Hematopoietic multipotent progenitor cell treated with erythropoietin and hydrocortisone succinate and interleukin-3 and kit ligand, for 15 days (in vitro differentiated cells): ENCODE measurements around the gene TGFBI.

Experiments
- DNase-seq: peaks from one replicate; pipeline ENCODE4 v3.0.0-alpha.2; 2015; ENCODE audit warnings: low spot score

Gene TGFBI

GRCh38 chr5:136028782-136029742 is at the start of gene TGFBI:
TSS of gene TGFBI (plus strand) at chr5:136028988. CDS start at chr5:136029056, 68 bp downstream.
- no peak for DNase-seq

GRCh38 chr5:135978993-135979392 is 49.8 kb upstream of the TGFBI start:
- DNase-seq: no peak

GRCh38 chr5:135979510-135979909 is 49.3 kb upstream of the TGFBI start:
- no peak for DNase-seq

- DNase-seq: no peak
These were observed 48.2 kb upstream of the TGFBI start for GRCh38 chr5:135980620-135981019.

GRCh38 chr5:135985951-135986350 is 42.8 kb upstream of the TGFBI start:
- peak; percentile 21 for DNase-seq

GRCh38 chr5:135986401-135986800 is 42.4 kb upstream of the TGFBI start:
- DNase-seq: no peak

GRCh38 chr5:135986891-135987401 is 41.8 kb upstream of the TGFBI start:
- no peak for DNase-seq

- DNase-seq: no peak
These were observed 40.2 kb upstream of the TGFBI start for GRCh38 chr5:135988546-135988945.

GRCh38 chr5:135989686-135990085 is 39.1 kb upstream of the TGFBI start:
- DNase-seq: peak; percentile 14

- no peak for DNase-seq
These were observed 38.1 kb upstream of the TGFBI start for GRCh38 chr5:135990528-135991255.

- no peak for DNase-seq
These were observed 37.4 kb upstream of the TGFBI start for GRCh38 chr5:135991429-135991828.

- no peak for DNase-seq
These were observed 35.4 kb upstream of the TGFBI start for GRCh38 chr5:135993335-135993879.

GRCh38 chr5:135993880-135994636 is 34.7 kb upstream of the TGFBI start:
- DNase-seq: no peak

GRCh38 chr5:135995976-135996375 is 32.8 kb upstream of the TGFBI start:
- DNase-seq: no peak

GRCh38 chr5:135996611-135997010 is 32.2 kb upstream of the TGFBI start:
- no peak for DNase-seq

GRCh38 chr5:135997673-135998335 is 31.0 kb upstream of the TGFBI start:
- DNase-seq: no peak

GRCh38 chr5:135998889-135999288 is 29.9 kb upstream of the TGFBI start:
- no peak for DNase-seq

GRCh38 chr5:135999406-136000139 is 29.2 kb upstream of the TGFBI start:
- DNase-seq: no peak

- no peak for DNase-seq
These were observed 28.6 kb upstream of the TGFBI start for GRCh38 chr5:136000147-136000546.

GRCh38 chr5:136000932-136001331 is 27.9 kb upstream of the TGFBI start:
- no peak for DNase-seq
